ENCODE measurements around the gene CDC5L. TPM values are rescaled to one million over a fixed set of nuclear protein-coding genes. Genes with fewer than 3 reads are reported as not detected.

CDC5L gene
- total RNA-seq, 4 donors from 2014 or later, result 12.3 to 19.2 (median 13.9) TPM

GRCh38 chr6:44409207-44409794 is 21.8 kb downstream of the CDC5L start:
- 80% methylated on average over 7 of the region's 7 CpGs for WGBS, 2 donors
- intact Hi-C loops (cut with DNase I; ENCODE audit: low total_unique reads), result no loop called here
- H3K4me3 ChIP-seq (ENCODE audit: low read depth, poor library complexity, severe bottlenecking), result no peak overlapping the region
- no peak for DNase-seq (ENCODE audit: low spot score in 2 of 2)
- TF ChIP-seq, protein P1, sequence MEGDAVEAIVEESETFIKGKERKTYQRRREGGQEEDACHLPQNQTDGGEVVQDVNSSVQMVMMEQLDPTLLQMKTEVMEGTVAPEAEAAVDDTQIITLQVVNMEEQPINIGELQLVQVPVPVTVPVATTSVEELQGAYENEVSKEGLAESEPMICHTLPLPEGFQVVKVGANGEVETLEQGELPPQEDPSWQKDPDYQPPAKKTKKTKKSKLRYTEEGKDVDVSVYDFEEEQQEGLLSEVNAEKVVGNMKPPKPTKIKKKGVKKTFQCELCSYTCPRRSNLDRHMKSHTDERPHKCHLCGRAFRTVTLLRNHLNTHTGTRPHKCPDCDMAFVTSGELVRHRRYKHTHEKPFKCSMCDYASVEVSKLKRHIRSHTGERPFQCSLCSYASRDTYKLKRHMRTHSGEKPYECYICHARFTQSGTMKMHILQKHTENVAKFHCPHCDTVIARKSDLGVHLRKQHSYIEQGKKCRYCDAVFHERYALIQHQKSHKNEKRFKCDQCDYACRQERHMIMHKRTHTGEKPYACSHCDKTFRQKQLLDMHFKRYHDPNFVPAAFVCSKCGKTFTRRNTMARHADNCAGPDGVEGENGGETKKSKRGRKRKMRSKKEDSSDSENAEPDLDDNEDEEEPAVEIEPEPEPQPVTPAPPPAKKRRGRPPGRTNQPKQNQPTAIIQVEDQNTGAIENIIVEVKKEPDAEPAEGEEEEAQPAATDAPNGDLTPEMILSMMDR (IDR thresholded peaks at IDR 0.05), result no peak
- TF ChIP-seq POLR2A (IDR thresholded peaks at IDR 0.05), result no peak

DNA sequence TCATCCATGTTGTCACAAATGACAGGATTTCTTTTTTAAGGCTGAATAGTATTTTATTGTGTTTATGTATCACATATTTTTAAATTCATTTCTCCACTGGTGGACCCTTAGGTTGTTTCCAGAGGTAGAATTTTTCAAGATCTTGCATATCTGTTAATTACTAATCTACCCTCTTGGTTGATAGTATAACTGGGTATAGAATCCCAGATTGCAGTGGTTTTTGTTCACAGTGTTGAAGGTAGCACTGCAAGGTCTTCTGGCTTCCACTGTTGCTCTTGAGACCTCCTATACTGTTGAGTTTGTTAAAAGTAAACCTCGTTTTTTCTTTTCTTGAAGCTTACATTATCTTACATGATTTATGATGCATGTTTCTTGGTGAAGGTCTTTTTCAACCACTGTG is 22.9 kb downstream of the CDC5L start:
- intact Hi-C loops (cut with DNase I; ENCODE audit: low total_unique reads), result no loop called here
- H3K4me3 ChIP-seq (ENCODE audit: low read depth, poor library complexity, severe bottlenecking), result no peak overlapping the region
- no peak for TF ChIP-seq POLR2A (IDR thresholded peaks at IDR 0.05)
- TF ChIP-seq, protein P1 (IDR thresholded peaks at IDR 0.05), result no peak
- WGBS, 2 donors, result 86 to 88% methylated on average over 1 of the region's 1 CpG
- no peak for DNase-seq (ENCODE audit: low spot score in 2 of 2)

- H3K4me3 ChIP-seq (ENCODE audit: low read depth, poor library complexity, severe bottlenecking), result no peak overlapping the region
- intact Hi-C loops (cut with DNase I; ENCODE audit: low total_unique reads), result no loop called here
- 79 to 94% methylated on average over 1 of the region's 1 CpG for WGBS, 2 donors
- no peak for TF ChIP-seq POLR2A (IDR thresholded peaks at IDR 0.05)
- TF ChIP-seq, protein P1 (IDR thresholded peaks at IDR 0.05), result no peak
- DNase-seq (ENCODE audit: low spot score in 2 of 2), result no peak
Observed at GRCh38 chr6:44411141-44411540, 23.6 kb downstream of the CDC5L start.

DNA sequence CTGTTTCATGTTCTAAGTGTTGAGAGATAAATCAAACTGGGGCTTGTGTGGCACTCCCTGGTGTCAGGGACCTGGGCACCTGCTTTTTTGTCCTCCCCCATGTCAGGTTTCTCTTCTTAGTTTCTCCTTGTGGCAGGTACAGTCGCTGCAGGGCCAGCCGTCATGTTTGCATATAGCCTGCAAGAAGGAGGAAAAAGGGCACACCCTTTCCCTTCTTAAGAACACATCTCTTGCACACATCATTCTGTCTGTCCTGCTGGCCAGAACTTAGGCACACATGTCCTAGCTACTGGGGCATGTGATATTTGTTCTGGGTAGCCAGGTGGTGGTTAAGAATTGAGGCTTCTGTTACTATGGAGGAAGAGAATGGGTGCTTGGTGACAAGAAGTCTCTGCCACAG is 27.9 kb downstream of the CDC5L start:
- WGBS, 2 donors, result 71 to 77% methylated on average over 2 of the region's 2 CpGs
- no peak for TF ChIP-seq POLR2A (IDR thresholded peaks at IDR 0.05)
- TF ChIP-seq, protein P1 (IDR thresholded peaks at IDR 0.05), result no peak
- intact Hi-C loops (cut with DNase I; ENCODE audit: low total_unique reads), result no loop called here
- no peak for DNase-seq (ENCODE audit: low spot score in 2 of 2)
- H3K4me3 ChIP-seq (ENCODE audit: low read depth, poor library complexity, severe bottlenecking), result no peak overlapping the region

DNA sequence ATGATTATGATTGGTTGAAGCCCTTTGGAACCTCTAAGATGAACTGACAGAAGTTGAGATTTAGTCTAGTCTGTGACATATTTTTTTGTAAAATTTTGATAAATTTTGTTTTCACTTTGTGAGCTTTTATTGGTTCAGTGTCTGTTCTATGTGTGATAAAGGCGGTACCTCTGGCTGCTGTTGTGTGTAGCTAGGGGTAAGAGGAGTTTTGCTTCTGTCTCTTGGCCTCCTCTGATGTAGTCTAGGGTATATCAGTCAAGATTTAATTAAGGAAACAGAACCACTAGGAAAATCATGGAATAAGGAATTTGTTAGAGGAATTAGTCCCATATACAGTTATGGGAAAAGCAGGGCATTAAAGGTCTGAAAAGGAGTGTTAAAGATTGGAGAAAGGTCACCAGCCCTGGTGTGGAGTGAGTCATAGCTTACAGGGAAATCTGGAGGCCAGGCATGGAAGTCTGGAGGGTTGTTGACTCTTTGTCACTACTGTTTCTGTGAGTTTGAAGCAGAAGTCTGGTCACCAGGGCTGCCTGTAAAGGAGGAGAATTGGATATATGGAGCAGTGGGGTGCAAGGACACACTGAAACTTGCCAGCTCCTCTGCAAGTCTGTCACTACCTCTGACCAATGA is 28.5 kb downstream of the CDC5L start:
- TF ChIP-seq POLR2A (IDR thresholded peaks at IDR 0.05), result no peak
- TF ChIP-seq, protein P1 (IDR thresholded peaks at IDR 0.05), result no peak
- H3K4me3 ChIP-seq (ENCODE audit: low read depth, poor library complexity, severe bottlenecking), result no peak overlapping the region
- DNase-seq (ENCODE audit: low spot score in 2 of 2), result no peak
- intact Hi-C loops (cut with DNase I; ENCODE audit: low total_unique reads), result no loop called here
- 98% methylated on average over 1 of the region's 1 CpG for WGBS, 2 donors

- H3K4me3 ChIP-seq (ENCODE audit: low read depth, poor library complexity, severe bottlenecking), result no peak overlapping the region
- WGBS, 2 donors, result 88 to 90% methylated on average over 5 of the region's 5 CpGs
- DNase-seq (ENCODE audit: low spot score in 2 of 2), result no peak
- no peak for TF ChIP-seq POLR2A (IDR thresholded peaks at IDR 0.05)
- TF ChIP-seq, protein P1 (IDR thresholded peaks at IDR 0.05), result no peak
- intact Hi-C loops (cut with DNase I; ENCODE audit: low total_unique reads), result no loop called here
Observed at GRCh38 chr6:44422531-44422930, 35.0 kb downstream of the CDC5L start.

All from lower leg skin (tissue), 4 donors.